GM12878 (cell line): Measurements from ENCODE around the gene SBF2. TPM values are rescaled to one million over a fixed set of nuclear protein-coding genes. Genes with fewer than 3 reads are reported as not detected.

ENCODE experiments used
- ATAC-seq: fragments of 200-7000 bp; cut with Tn5 transposase; 3 replicates; pipeline ENCODE4 v1.9.1; 2020; ENCODE audit warnings: mild to moderate bottlenecking, moderate library complexity
- BruUV-seq: library from RNA; stranded (reverse); fragments of 400-500 nt; replicated peaks from 2 replicates; lab custom pipeline; 2021; lab: Mats Ljungman, UMichigan
- CTCF ChIA-PET: fragments of 300-600 bp; sonication (Branson Sonifier 250); formaldehyde crosslinking; extraction: SDS; loops from one replicate; lab custom pipeline; 2021; ENCODE audit warnings: inconsistent platforms; lab: Yijun Ruan, JAX
- POLR2A ChIA-PET: fragments of 350-600 bp; formaldehyde crosslinking; extraction: SDS; loops from one replicate; lab custom pipeline; 2021; ENCODE audit warnings: inconsistent platforms; lab: Charles Lee
- RAD21 ChIA-PET: fragments of 300-600 bp; sonication (Branson Sonifier 250); formaldehyde crosslinking; loops from one replicate; lab custom pipeline; 2023; ENCODE audit warnings: antibody characterized with exemption; ENCODE audit not compliant: unreplicated experiment; lab: Charles Lee
- SMC1A ChIA-PET: fragments of 300-600 bp; sonication (Branson Sonifier 250); formaldehyde crosslinking; loops from one replicate; lab custom pipeline; 2023; ENCODE audit not compliant: unreplicated experiment, uncharacterized antibody; lab: Charles Lee
- DNase-seq: peaks from one replicate; pipeline ENCODE4 v3.0.0-alpha.2; 2011; ENCODE audit warnings: low read depth, low spot score
- FAIRE-seq: peaks from 3 replicates; lab custom pipeline; 2011; peaks lifted over from hg19 to GRCh38; lab: Jason Lieb, UNC
- H2AFZ ChIP-seq: 2 replicates; pipeline ENCODE4 v1.6.0; 2011; ENCODE audit warnings: low read depth, low read length, control low read depth; ENCODE audit not compliant: control insufficient read depth
- H3K27ac ChIP-seq: 2 replicates; pipeline ENCODE4 v1.5.1; 2011; ENCODE audit warnings: control low read depth; ENCODE audit not compliant: control insufficient read depth, insufficient read depth
- H3K27me3 ChIP-seq, 2 experiments: replicated peaks in 1 of 2; 2 replicates each; pipeline versions ENCODE4 v1.6.0 to v1.6.1; 2011; ENCODE audit warnings: low read length in 1 of 2; ENCODE audit not compliant: control insufficient read depth in 2 of 2, insufficient read depth in 2 of 2
- H3K36me3 ChIP-seq, 2 experiments: 2 replicates each; pipeline ENCODE4 v1.5.1; 2011; ENCODE audit warnings: low read length in 1 of 2; ENCODE audit not compliant: control insufficient read depth in 2 of 2, insufficient read depth in 2 of 2
- H3K4me1 ChIP-seq: 2 replicates; pipeline ENCODE4 v1.6.1; 2011; ENCODE audit warnings: mild to moderate bottlenecking, low read length, moderate library complexity, mixed read lengths; ENCODE audit not compliant: control insufficient read depth, insufficient read depth
- H3K4me2 ChIP-seq: 2 replicates; pipeline ENCODE4 v1.6.0; 2011; ENCODE audit warnings: control low read depth; ENCODE audit not compliant: control insufficient read depth, insufficient read depth
- H3K4me3 ChIP-seq: fragments of 200-600 bp; sonication (generic); 2 replicates; pipeline ENCODE4 v1.5.1; 2016
- H3K79me2 ChIP-seq: 2 replicates; pipeline ENCODE4 v1.6.0; 2011; ENCODE audit warnings: low read length; ENCODE audit not compliant: control insufficient read depth, insufficient read depth
- H3K9ac ChIP-seq: 2 replicates; pipeline ENCODE4 v1.8.0; 2011; ENCODE audit warnings: low read length, control low read depth, mixed read lengths; ENCODE audit not compliant: control insufficient read depth, insufficient read depth
- H3K9me3 ChIP-seq: replicated peaks from 3 replicates; pipeline ENCODE4 v1.5.1; 2011; ENCODE audit warnings: mild to moderate bottlenecking, low read length; ENCODE audit not compliant: control insufficient read depth, insufficient read depth
- H4K20me1 ChIP-seq: 2 replicates; pipeline ENCODE4 v1.6.0; 2011; ENCODE audit not compliant: control insufficient read depth, insufficient read depth
- BCL11A ChIP-seq: IDR thresholded peaks from 2 replicates; pipeline ENCODE4 v1.6.1; 2011; ENCODE audit warnings: low read depth, low read length
- CREB1 ChIP-seq: IDR thresholded peaks from 2 replicates; pipeline ENCODE4 v1.6.1; 2012; ENCODE audit warnings: low read depth, mild to moderate bottlenecking, inconsistent platforms
- EZH2 ChIP-seq: IDR thresholded peaks from 2 replicates; pipeline ENCODE4 v1.6.1; 2012; ENCODE audit warnings: low read depth, mild to moderate bottlenecking, control low read depth, inconsistent platforms, low read length, borderline replicate concordance; ENCODE audit not compliant: control insufficient read depth
- HDGF ChIP-seq: fragments of 450-650 bp; IDR thresholded peaks from 2 replicates; pipeline ENCODE4 v1.6.1; 2016; ENCODE audit warnings: antibody characterized with exemption
- IRF5 ChIP-seq: fragments of 450-650 bp; IDR thresholded peaks from 2 replicates; pipeline ENCODE4 v1.6.1; 2017; ENCODE audit warnings: borderline replicate concordance
- KAT2A ChIP-seq: conservative IDR thresholded peaks from 2 replicates; pipeline ENCODE4 v1.6.1; 2011; ENCODE audit warnings: low read depth, low read length; ENCODE audit not compliant: control insufficient read depth
- RELB ChIP-seq: fragments of 450-650 bp; IDR thresholded peaks from 2 replicates; pipeline ENCODE4 v1.6.1; 2017; ENCODE audit warnings: low read depth, mild to moderate bottlenecking, moderate library complexity
- SIN3A ChIP-seq: IDR thresholded peaks from 2 replicates; pipeline ENCODE4 v1.6.1; 2012; ENCODE audit warnings: low read depth, low read length, improper control_type of control experiment
- TCF7 ChIP-seq: IDR thresholded peaks from 2 replicates; pipeline ENCODE4 v1.6.1; 2014; ENCODE audit warnings: antibody characterized with exemption, borderline replicate concordance
- ZBTB11 ChIP-seq: fragments of 450-650 bp; formaldehyde crosslinking; IDR thresholded peaks from 2 replicates; pipeline ENCODE4 v1.5.0; 2022; ENCODE audit warnings: mild to moderate bottlenecking, missing genetic modification characterization
- ZBTB4 ChIP-seq: fragments of 450-650 bp; formaldehyde crosslinking; IDR thresholded peaks from 2 replicates; pipeline ENCODE4 v1.4.0; 2022; ENCODE audit warnings: mild to moderate bottlenecking, moderate library complexity
- ZZZ3 ChIP-seq: IDR thresholded peaks from 2 replicates; pipeline ENCODE4 v1.6.1; 2011; ENCODE audit warnings: low read depth; ENCODE audit not compliant: control insufficient read depth, insufficient read length
- WGBS: methylation state at CpG from one replicate; pipeline ENCODE4 v1.1.6; 2016; ENCODE audit warnings: low lambda C conversion rate; ENCODE audit not compliant: insufficient replicate concordance, insufficient coverage; ENCODE audit errors: missing lambda C conversion rate; 5-methylcytosine and 5-hydroxymethylcytosine counted together
- in situ Hi-C: fragments of 300-500 bp; cut with MboI; formaldehyde crosslinking; loops from 9 replicates; pipeline ENCODE4 v1.14.3; 2018; ENCODE audit warnings: mixed read lengths
- intact Hi-C: fragments of 100-400 bp; cut with micrococcal nuclease; formaldehyde crosslinking; loops from one replicate; pipeline ENCODE4 v1.14.2; 2022; ENCODE audit not compliant: unreplicated experiment
- polyA plus RNA-seq, 11 experiments: library from polyadenylated mRNA; depleted of rRNA in 4 of 11; unstranded in 6 of 11; stranded (reverse) in 5 of 11; fragments of >200 nt; fragmentation: Nextera tagmentation in 4 of 11; fragmentation: Illumina TruSeq in 1 of 11; extraction: Ambion mirVana in 4 of 11; extraction: Trizol in 1 of 11; gene quantifications; 1 replicate in 1 of 11; 2 replicates in 10 of 11; pipeline versions ENCODE4 v1.2.1 to v1.2.3, GENCODE V29; 2011 to 2016; ENCODE audit warnings: inconsistent platforms in 2 of 11, missing spikeins in 2 of 11, low read depth in 1 of 11
- total RNA-seq, 4 experiments: library from RNA; depleted of rRNA in 3 of 4; stranded (reverse); fragments of >200 nt in 3 of 4; fragmentation: Illumina TruSeq in 1 of 4; extraction: Trizol in 1 of 4; gene quantifications; 2 replicates each; pipeline versions ENCODE4 v1.2.1 to v1.2.3, GENCODE V29; 2013 to 2021

The SBF2 gene
- total and polyA plus RNA-seq, 10 of the 15 experiments (the other 5 are each of a cell fraction or from before 2014, with no cell fraction given): 0.24 to 2.3 (median 1.1) TPM

GRCh38 chr11:9851366-9851765 lies 442.7 kb downstream of the SBF2 start (continued):
- no peak for TF ChIP-seq ZBTB4 (CRISPR knock-in tag)

- intact Hi-C loops: no loop called here
- RAD21 ChIA-PET: no interaction called here
- Histone ChIP-seq H3K79me2 (no peaks in the 10 kb centered on the region), H3K4me2 (no peak overlapping the region), H3K4me3 (no peak overlapping the region), H3K27ac (no peak overlapping the region), H3K9me3 (no peaks in the 10 kb centered on the region), H3K9ac (no peak overlapping the region), H2AFZ (no peak overlapping the region), H4K20me1 (no peaks in the 10 kb centered on the region), H3K4me1 (no peaks in the 10 kb centered on the region), H3K27me3 (no peaks in the 10 kb centered on the region), H3K36me3 (no peaks in the 10 kb centered on the region)
- POLR2A ChIA-PET: no interaction called here
- TF ChIP-seq IRF5 (no peak), EZH2 (no peak), ZZZ3 (no peak), BCL11A (no peak), RELB (no peak), TCF7 (no peak), CREB1 (no peak), ZBTB11 (CRISPR knock-in tag) (no peak), HDGF (no peak), SIN3A (no peak), KAT2A (no peak)
- in situ Hi-C loops: no loop called here
- BruUV-seq: no TSS peak
- CTCF ChIA-PET: no interaction called here
- FAIRE-seq (no peak), DNase-seq (no peak), ATAC-seq (no peak)
- SMC1A ChIA-PET: no interaction called here
- 47% methylated on average over 1 of the region's 1 CpG for WGBS
Measured at GRCh38 chr11:9850224-9850895, 443.7 kb downstream of the SBF2 start.
